Keratinocyte (primary cell): Measurements from ENCODE around the gene ANKRD16.

Experiments used
- EZH2 ChIP-seq: IDR thresholded peaks from one replicate; pipeline ENCODE4 v1.6.1; 2012; ENCODE audit warnings: inconsistent platforms, mild to moderate bottlenecking, low read length, moderate library complexity
- TF ChIP-seq, protein P1 (sequence below), 3 experiments: IDR thresholded peaks in 1 of 3; conservative IDR thresholded peaks in 1 of 3; optimal IDR thresholded peaks in 1 of 3; 2 replicates in 2 of 3; 3 replicates in 1 of 3; pipeline versions ENCODE3 to v1.5.1; 2011; ENCODE audit warnings: low read length in 3 of 3, mild to moderate bottlenecking in 3 of 3, moderate library complexity in 2 of 3, control low read depth in 1 of 3, inconsistent platforms in 1 of 3; ENCODE audit not compliant: insufficient read depth in 2 of 3; ENCODE audit errors: extremely low read depth in 1 of 3

GRCh38 chr10:5929442-5929841 is 39.7 kb upstream of the ANKRD16 start:
- TF ChIP-seq, protein P1, sequence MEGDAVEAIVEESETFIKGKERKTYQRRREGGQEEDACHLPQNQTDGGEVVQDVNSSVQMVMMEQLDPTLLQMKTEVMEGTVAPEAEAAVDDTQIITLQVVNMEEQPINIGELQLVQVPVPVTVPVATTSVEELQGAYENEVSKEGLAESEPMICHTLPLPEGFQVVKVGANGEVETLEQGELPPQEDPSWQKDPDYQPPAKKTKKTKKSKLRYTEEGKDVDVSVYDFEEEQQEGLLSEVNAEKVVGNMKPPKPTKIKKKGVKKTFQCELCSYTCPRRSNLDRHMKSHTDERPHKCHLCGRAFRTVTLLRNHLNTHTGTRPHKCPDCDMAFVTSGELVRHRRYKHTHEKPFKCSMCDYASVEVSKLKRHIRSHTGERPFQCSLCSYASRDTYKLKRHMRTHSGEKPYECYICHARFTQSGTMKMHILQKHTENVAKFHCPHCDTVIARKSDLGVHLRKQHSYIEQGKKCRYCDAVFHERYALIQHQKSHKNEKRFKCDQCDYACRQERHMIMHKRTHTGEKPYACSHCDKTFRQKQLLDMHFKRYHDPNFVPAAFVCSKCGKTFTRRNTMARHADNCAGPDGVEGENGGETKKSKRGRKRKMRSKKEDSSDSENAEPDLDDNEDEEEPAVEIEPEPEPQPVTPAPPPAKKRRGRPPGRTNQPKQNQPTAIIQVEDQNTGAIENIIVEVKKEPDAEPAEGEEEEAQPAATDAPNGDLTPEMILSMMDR (optimal IDR thresholded peaks at IDR 0.05 in 1 of 3, IDR thresholded peaks at IDR 0.05 in 1 of 3, conservative IDR thresholded peaks at IDR 0.05 in 1 of 3; ENCODE audit: extremely low read depth in 1 of 3, insufficient read depth in 2 of 3, low read length in 3 of 3), result no peak
- TF ChIP-seq EZH2, result no peak
